MCF 10A (cell line): Measurements from ENCODE around the gene APRT. TPM values are rescaled to one million over a fixed set of nuclear protein-coding genes. Genes with fewer than 3 reads are reported as not detected.
"Not testable (repeated sequence)": the region's sequence is repeated elsewhere in the genome, so short reads cannot be mapped to it uniquely, and the experiment has no call there.

Source experiments
- BruUV-seq: library from RNA; stranded (reverse); fragments of 400-500 nt; replicated peaks from 2 replicates; lab custom pipeline; 2021; lab: Mats Ljungman, UMichigan
- CTCF ChIA-PET: fragments of 300-600 bp; sonication (Branson Sonifier 250); formaldehyde crosslinking; extraction: SDS; loops from one replicate; lab custom pipeline; 2021; ENCODE audit warnings: antibody characterized with exemption, inconsistent platforms; lab: Yijun Ruan, JAX
- POLR2A ChIA-PET: fragments of 300-600, 350-650 bp; sonication (Branson Sonifier 250); formaldehyde crosslinking; extraction: SDS; loops from one replicate; lab custom pipeline; 2020; ENCODE audit warnings: antibody characterized with exemption, inconsistent platforms; lab: Yijun Ruan, JAX
- DNase-seq: peaks from one replicate; pipeline ENCODE4 v3.0.0-alpha.2; 2018; ENCODE audit not compliant: unreplicated experiment
- H3K27ac Mint-ChIP-seq: one replicate; pipeline ENCODE4 v1.8.0; 2022; ENCODE audit warnings: mild to moderate bottlenecking, low read depth, mixed read lengths; ENCODE audit not compliant: unreplicated experiment
- H3K27me3 Mint-ChIP-seq: one replicate; pipeline ENCODE4 v1.8.0; 2022; ENCODE audit warnings: mixed read lengths; ENCODE audit not compliant: insufficient read depth, unreplicated experiment
- H3K36me3 Mint-ChIP-seq: one replicate; pipeline ENCODE4 v1.8.0; 2022; ENCODE audit warnings: mild to moderate bottlenecking, moderate library complexity, mixed read lengths; ENCODE audit not compliant: insufficient read depth, unreplicated experiment
- H3K4me1 Mint-ChIP-seq: one replicate; pipeline ENCODE4 v1.8.0; 2022; ENCODE audit warnings: mixed read lengths; ENCODE audit not compliant: insufficient read depth, unreplicated experiment
- H3K4me3 Mint-ChIP-seq: one replicate; pipeline ENCODE4 v1.8.0; 2022; ENCODE audit warnings: mild to moderate bottlenecking, moderate library complexity, mixed read lengths; ENCODE audit not compliant: unreplicated experiment
- H3K9me3 Mint-ChIP-seq: one replicate; pipeline ENCODE4 v1.8.0; 2022; ENCODE audit warnings: mixed read lengths; ENCODE audit not compliant: unreplicated experiment
- CTCF ChIP-seq: fragments of 200-600 bp; IDR thresholded peaks from one replicate; pipeline ENCODE4 v1.8.0; 2022; ENCODE audit warnings: antibody characterized with exemption, mild to moderate bottlenecking; ENCODE audit not compliant: unreplicated experiment
- intact Hi-C: fragments of 100-400 bp; cut with micrococcal nuclease; formaldehyde crosslinking; loops from 2 replicates; pipeline ENCODE4 v1.14.1; 2022
- total RNA-seq: library from RNA; stranded (reverse); gene quantifications from 2 replicates; pipeline ENCODE4 v1.2.3, GENCODE V29; 2022

The APRT gene
- total RNA-seq, 1 experiment from 2014 or later = 248 TPM

- peaks cover 30% of the 10 kb centered on the region for H3K4me1 Mint-ChIP-seq
- no peak overlapping the region for H3K27ac Mint-ChIP-seq
- H3K4me3 Mint-ChIP-seq = no peak overlapping the region
- H3K36me3 Mint-ChIP-seq = peaks cover 22% of the 10 kb centered on the region
- no TSS peak for BruUV-seq
- no peak for TF ChIP-seq CTCF
- H3K9me3 Mint-ChIP-seq = no peaks in the 10 kb centered on the region
- H3K27me3 Mint-ChIP-seq = no peaks in the 10 kb centered on the region
- intact Hi-C loops = no loop called here
- ChIA-PET CTCF (interaction anchor here (0.7 to 4.2 kb wide), 3 partner anchors 8 to 779 kb away, joined by 3 to 19 read pairs (median 3); no protein-coding TSS in a partner anchor), POLR2A (interaction anchor here (4.7 kb wide), 1 partner anchor 8 kb away, joined by 57 read pairs; no protein-coding TSS in a partner anchor)
- no peak for DNase-seq
These were observed 37.9 kb downstream of the APRT start for GRCh38 chr16:88773812-88774291.

GRCh38 chr16:88772871-88773811 lies 38.6 kb downstream of the APRT start:
- no peaks in the 10 kb centered on the region for H3K9me3 Mint-ChIP-seq
- BruUV-seq = no TSS peak
- no peak overlapping the region for H3K4me3 Mint-ChIP-seq
- intact Hi-C loops = no loop called here
- TF ChIP-seq CTCF = no peak
- no peak for DNase-seq
- H3K27ac Mint-ChIP-seq = no peak overlapping the region
- peaks cover 30% of the 10 kb centered on the region for H3K4me1 Mint-ChIP-seq
- ChIA-PET CTCF (interaction anchor here (0.7 to 4.2 kb wide), 4 partner anchors 9 to 779 kb away, joined by 3 to 19 read pairs (median 4); no protein-coding TSS in a partner anchor), POLR2A (interaction anchor here (0.6 to 4.7 kb wide), 2 partner anchors 8 kb away, joined by 4 to 57 read pairs; no protein-coding TSS in a partner anchor)
- H3K36me3 Mint-ChIP-seq = peaks cover 22% of the 10 kb centered on the region
- H3K27me3 Mint-ChIP-seq = no peaks in the 10 kb centered on the region

- H3K27ac Mint-ChIP-seq, H3K4me3 Mint-ChIP-seq, intact Hi-C loops, H3K9me3 Mint-ChIP-seq, BruUV-seq, DNase-seq, H3K27me3 Mint-ChIP-seq: not testable (repeated sequence)
- Mint-ChIP-seq H3K36me3 (peaks cover 17% of the 10 kb centered on the region), H3K4me1 (peaks cover 38% of the 10 kb centered on the region)
- ChIA-PET CTCF (interaction anchor here (1.4 to 4.2 kb wide), 2 partner anchors 9 to 35 kb away, joined by 10 to 19 read pairs; no protein-coding TSS in a partner anchor), POLR2A (interaction anchor here (0.6 to 4.7 kb wide), 3 partner anchors 10 to 544 kb away, joined by 3 to 57 read pairs (median 3); no protein-coding TSS in a partner anchor)
These were observed 39.9 kb downstream of the APRT start for GRCh38 chr16:88771781-88772180.

GRCh38 chr16:88771294-88771772 lies 40.4 kb downstream of the APRT start:
- ChIA-PET POLR2A (interaction anchor here (0.6 to 4.7 kb wide), 7 partner anchors 10 to 545 kb away, joined by 3 to 57 read pairs (median 4); partner anchors contain the start of genes APRT, GALNS, PIEZO1 and TRAPPC2L), CTCF (interaction anchor here (1.4 to 4.2 kb wide), 2 partner anchors 9 to 34 kb away, joined by 10 to 19 read pairs; no protein-coding TSS in a partner anchor)
- H3K27me3 Mint-ChIP-seq = no peaks in the 10 kb centered on the region
- no peaks in the 10 kb centered on the region for H3K9me3 Mint-ChIP-seq
- H3K4me1 Mint-ChIP-seq = peaks cover 35% of the 10 kb centered on the region
- intact Hi-C loops = no loop called here
- no peak for TF ChIP-seq CTCF
- BruUV-seq = no TSS peak
- peaks cover 13% of the 10 kb centered on the region for H3K36me3 Mint-ChIP-seq
- peak overlapping the region; percentile 57 for H3K4me3 Mint-ChIP-seq
- H3K27ac Mint-ChIP-seq = peak overlapping the region; percentile 61
- DNase-seq = no peak
